HepG2 (cell line): ENCODE results near the gene KIAA0825. TPM values are rescaled to one million over a fixed set of nuclear protein-coding genes. Genes with fewer than 3 reads are reported as not detected.

Experiments used
- ATAC-seq: fragments of 200-7000 bp; cut with Tn5 transposase; 3 replicates; pipeline ENCODE4 v1.9.1; 2020; ENCODE audit warnings: mild to moderate bottlenecking, moderate library complexity
- BruUV-seq: library from RNA; stranded (reverse); fragments of 400-500 nt; replicated peaks from 2 replicates; lab custom pipeline; 2021; lab: Mats Ljungman, UMichigan
- CTCF ChIA-PET: fragments of 300-600 bp; formaldehyde crosslinking; extraction: SDS; loops from one replicate; lab custom pipeline; 2021; ENCODE audit warnings: low total read pairs, inconsistent platforms, low intra/inter-chr PET ratio; lab: Yijun Ruan, JAX
- POLR2A ChIA-PET: fragments of 350-600 bp; sonication (Branson Sonifier 250); formaldehyde crosslinking; loops from one replicate; lab custom pipeline; 2020; ENCODE audit warnings: antibody characterized with exemption, inconsistent platforms; lab: Yijun Ruan, JAX
- DNase-seq: peaks from one replicate; pipeline ENCODE4 v3.0.0-alpha.2; 2015; ENCODE audit warnings: low spot score
- FAIRE-seq: peaks from 3 replicates; lab custom pipeline; 2011; peaks lifted over from hg19 to GRCh38; lab: Jason Lieb, UNC
- H2AFZ ChIP-seq: one replicate; pipeline ENCODE4 v1.6.1; 2011; ENCODE audit warnings: low read length, inconsistent platforms
- H3K27ac ChIP-seq: fragments of 300-600 bp; 3 replicates; pipeline ENCODE4 v1.8.0; 2011; ENCODE audit warnings: mixed run types, mild to moderate bottlenecking, mixed read lengths, low read length, inconsistent platforms; ENCODE audit not compliant: insufficient read depth; ENCODE audit errors: extremely low read length
- H3K27me3 ChIP-seq, 2 experiments: fragments of 200-600 bp in 1 of 2; 2 replicates in 1 of 2; 3 replicates in 1 of 2; pipeline versions ENCODE4 v1.6.0 to v1.8.0; 2011; ENCODE audit warnings: low read length in 2 of 2, mild to moderate bottlenecking in 2 of 2, moderate library complexity in 2 of 2, inconsistent platforms in 1 of 2; ENCODE audit not compliant: insufficient read depth in 2 of 2, control insufficient read depth in 1 of 2
- H3K36me3 ChIP-seq, 2 experiments: fragments of 200-600 bp in 1 of 2; replicated peaks in 1 of 2; 2 replicates in 1 of 2; 3 replicates in 1 of 2; pipeline versions ENCODE4 v1.5.1 to v1.8.0; 2011; ENCODE audit warnings: low read length in 2 of 2, inconsistent platforms in 1 of 2; ENCODE audit not compliant: insufficient read depth in 2 of 2, control insufficient read depth in 1 of 2
- H3K4me1 ChIP-seq: 2 replicates; pipeline ENCODE4 v1.5.1; 2012; ENCODE audit warnings: low read length, inconsistent platforms; ENCODE audit not compliant: insufficient read depth
- H3K4me2 ChIP-seq: 2 replicates; pipeline ENCODE4 v1.6.0; 2011; ENCODE audit warnings: low read depth, low read length, inconsistent platforms
- H3K4me3 ChIP-seq, 3 experiments: fragments of 200-600 bp in 1 of 3; sonication (generic), shearing (Covaris generic) in 1 of 3; replicated peaks in 1 of 3; 2 replicates each; pipeline ENCODE4 v1.5.1; 2011 to 2016; ENCODE audit warnings: low read length in 3 of 3, inconsistent platforms in 2 of 3, low read depth in 2 of 3, mild to moderate bottlenecking in 2 of 3, control low read depth in 1 of 3, mixed read lengths in 1 of 3; ENCODE audit not compliant: insufficient read depth in 1 of 3
- H3K79me2 ChIP-seq: one replicate; pipeline ENCODE4 v1.6.1; 2011; ENCODE audit warnings: low read length, inconsistent platforms; ENCODE audit not compliant: insufficient read depth
- H3K9ac ChIP-seq: 2 replicates; pipeline ENCODE4 v1.6.0; 2011; ENCODE audit warnings: mild to moderate bottlenecking, low read depth, low read length, inconsistent platforms; ENCODE audit not compliant: insufficient read depth
- H3K9me3 ChIP-seq: 2 replicates; pipeline ENCODE4 v1.5.1; 2012; ENCODE audit warnings: mild to moderate bottlenecking, low read length
- H4K20me1 ChIP-seq: 2 replicates; pipeline ENCODE4 v1.6.0; 2011; ENCODE audit warnings: inconsistent platforms, mild to moderate bottlenecking, low read length, moderate library complexity; ENCODE audit not compliant: insufficient read depth
- ATF7 ChIP-seq, 2 experiments: fragments of 450-650 bp in 1 of 2; sonication (generic) in 1 of 2; formaldehyde crosslinking in 1 of 2; IDR thresholded peaks; 2 replicates each; pipeline versions ENCODE4 v1.4.0 to v1.6.1; 2016 to 2020; ENCODE audit warnings: antibody characterized with exemption in 1 of 2, mild to moderate bottlenecking in 1 of 2, missing genetic modification reagents in 1 of 2
- GZF1 ChIP-seq: sonication (generic); formaldehyde crosslinking; IDR thresholded peaks from 2 replicates; pipeline ENCODE4 v1.5.1; 2020; ENCODE audit warnings: mild to moderate bottlenecking, missing genetic modification reagents
- MAFF ChIP-seq: IDR thresholded peaks from 2 replicates; pipeline ENCODE4 v1.6.1; 2011; ENCODE audit warnings: low read depth, low read length, improper control_type of control experiment
- PAX8 ChIP-seq: sonication (generic); formaldehyde crosslinking; IDR thresholded peaks from 2 replicates; pipeline ENCODE4 v1.8.0; 2022; ENCODE audit warnings: mild to moderate bottlenecking, missing genetic modification reagents, borderline replicate concordance
- PHF21A ChIP-seq: sonication (generic); formaldehyde crosslinking; IDR thresholded peaks from 2 replicates; pipeline ENCODE4 v1.5.0; 2020; ENCODE audit warnings: mild to moderate bottlenecking, missing genetic modification reagents
- ZNF350 ChIP-seq: sonication (generic); formaldehyde crosslinking; IDR thresholded peaks from 2 replicates; pipeline ENCODE4 v1.4.0; 2020; ENCODE audit warnings: mild to moderate bottlenecking, low read depth, missing genetic modification reagents, borderline replicate concordance
- WGBS: methylation state at CpG from one replicate; pipeline ENCODE4 v1.1.6; 2017; ENCODE audit warnings: low lambda C conversion rate; 5-methylcytosine and 5-hydroxymethylcytosine counted together
- in situ Hi-C: cut with HindIII; loops from 2 replicates; pipeline ENCODE4 v1.10.0; 2017; ENCODE audit warnings: low pct_unique_long_range_greater_than_20kb; ENCODE audit not compliant: extremely low pct_ligation_motif_present
- intact Hi-C: fragments of 100-400 bp; cut with micrococcal nuclease; formaldehyde crosslinking; loops from one replicate; pipeline ENCODE4 v1.10.0; 2022; ENCODE audit not compliant: unreplicated experiment
- polyA plus RNA-seq, 8 experiments: library from polyadenylated mRNA; depleted of rRNA in 3 of 8; stranded (reverse) in 7 of 8; unstranded in 1 of 8; fragments of >200 nt; fragmentation: Illumina TruSeq in 4 of 8; extraction: Trizol in 4 of 8; gene quantifications; 2 replicates each; pipeline versions ENCODE4 v1.2.1 to v1.2.3, GENCODE V29; 2011 to 2016; ENCODE audit warnings: low read depth in 4 of 8, missing spikeins in 1 of 8, mixed read lengths in 1 of 8; ENCODE audit not compliant: insufficient read depth in 1 of 8
- total RNA-seq, 5 experiments: library from RNA; depleted of rRNA; stranded (reverse); fragments of >200 nt; fragmentation: Illumina TruSeq; extraction: Trizol; gene quantifications; 2 replicates each; pipeline ENCODE4 v1.2.3, GENCODE V29; 2016; ENCODE audit warnings: low read depth in 1 of 5
- TF ChIP-seq, protein P1 (sequence below): IDR thresholded peaks from 2 replicates; pipeline ENCODE4 v1.6.1; 2016; ENCODE audit warnings: low read depth, missing genetic modification reagents, missing compliant biosample characterization
- TF ChIP-seq, protein P2 (sequence below): sonication (generic); formaldehyde crosslinking; IDR thresholded peaks from 2 replicates; pipeline ENCODE4 v1.4.0; 2020; ENCODE audit warnings: mild to moderate bottlenecking, missing genetic modification reagents
- TF ChIP-seq, protein P3 (sequence below): sonication (generic); formaldehyde crosslinking; IDR thresholded peaks from 2 replicates; pipeline ENCODE4 v1.4.0; 2020; ENCODE audit warnings: missing genetic modification reagents, borderline replicate concordance
- TF ChIP-seq, protein P4 (sequence below): sonication (generic); formaldehyde crosslinking; IDR thresholded peaks from 2 replicates; pipeline ENCODE4 v1.4.0; 2020; ENCODE audit warnings: mild to moderate bottlenecking, low read depth, missing genetic modification reagents

KIAA0825 gene
- total and polyA plus RNA-seq, 2 of the 13 experiments (the other 11 are each of a cell fraction or from before 2014, with no cell fraction given), result 0.05 to 0.51 TPM

DNA sequence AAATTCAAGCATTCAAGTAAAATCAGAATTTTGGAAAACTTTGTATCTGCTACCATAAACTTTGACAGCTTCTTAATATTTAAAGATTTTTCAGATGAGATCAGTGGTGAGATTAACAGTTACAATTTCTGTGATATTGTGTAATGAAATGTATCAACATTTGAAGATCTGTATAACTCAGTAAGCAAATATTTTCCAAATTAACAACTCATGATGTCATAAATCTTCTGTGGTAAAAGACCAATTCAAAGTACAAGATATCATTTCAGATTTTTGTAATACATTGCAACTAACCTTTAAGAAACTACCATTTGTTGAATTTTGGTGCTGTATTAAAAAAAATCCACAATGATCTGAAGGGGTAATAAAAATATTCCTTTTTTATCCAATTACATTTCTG, 352.2 kb downstream of the KIAA0825 start (continued):
- peak; percentile 53; the same call in 1 of the 2 replicates for TF ChIP-seq ATF7 (IDR thresholded peaks at IDR 0.05)
- no peak for TF ChIP-seq ATF7 (CRISPR knock-in tag; IDR thresholded peaks at IDR 0.05)

DNA sequence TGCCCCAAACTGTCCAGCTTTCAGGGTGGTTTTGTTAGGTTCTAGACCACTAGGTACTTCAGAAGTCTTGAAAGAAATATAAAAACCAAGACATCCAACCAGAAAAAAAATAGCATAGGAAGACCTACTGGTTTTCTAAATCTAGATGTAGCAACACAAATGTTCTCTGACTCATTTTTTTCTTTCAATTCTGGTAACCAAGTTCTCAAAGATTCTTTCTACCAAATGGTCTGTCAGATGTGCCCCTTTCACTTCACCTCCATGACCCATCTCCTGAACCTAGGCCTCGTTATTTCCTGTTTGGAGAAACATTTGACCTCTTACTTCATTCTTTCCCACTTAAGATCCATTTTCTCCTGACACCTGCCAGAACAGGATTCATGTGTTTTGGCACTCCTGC, 355.3 kb downstream of the KIAA0825 start:
- no peaks in the 10 kb centered on the region for H3K4me1 ChIP-seq
- ATAC-seq (no peak), FAIRE-seq (no peak)
- no peak overlapping the region for H3K9ac ChIP-seq
- TF ChIP-seq PAX8 (CRISPR knock-in tag) (no peak), PHF21A (no peak), MAFF (no peak), ZNF350 (CRISPR knock-in tag) (no peak), GZF1 (CRISPR knock-in tag) (no peak)
- TF ChIP-seq, protein P1, sequence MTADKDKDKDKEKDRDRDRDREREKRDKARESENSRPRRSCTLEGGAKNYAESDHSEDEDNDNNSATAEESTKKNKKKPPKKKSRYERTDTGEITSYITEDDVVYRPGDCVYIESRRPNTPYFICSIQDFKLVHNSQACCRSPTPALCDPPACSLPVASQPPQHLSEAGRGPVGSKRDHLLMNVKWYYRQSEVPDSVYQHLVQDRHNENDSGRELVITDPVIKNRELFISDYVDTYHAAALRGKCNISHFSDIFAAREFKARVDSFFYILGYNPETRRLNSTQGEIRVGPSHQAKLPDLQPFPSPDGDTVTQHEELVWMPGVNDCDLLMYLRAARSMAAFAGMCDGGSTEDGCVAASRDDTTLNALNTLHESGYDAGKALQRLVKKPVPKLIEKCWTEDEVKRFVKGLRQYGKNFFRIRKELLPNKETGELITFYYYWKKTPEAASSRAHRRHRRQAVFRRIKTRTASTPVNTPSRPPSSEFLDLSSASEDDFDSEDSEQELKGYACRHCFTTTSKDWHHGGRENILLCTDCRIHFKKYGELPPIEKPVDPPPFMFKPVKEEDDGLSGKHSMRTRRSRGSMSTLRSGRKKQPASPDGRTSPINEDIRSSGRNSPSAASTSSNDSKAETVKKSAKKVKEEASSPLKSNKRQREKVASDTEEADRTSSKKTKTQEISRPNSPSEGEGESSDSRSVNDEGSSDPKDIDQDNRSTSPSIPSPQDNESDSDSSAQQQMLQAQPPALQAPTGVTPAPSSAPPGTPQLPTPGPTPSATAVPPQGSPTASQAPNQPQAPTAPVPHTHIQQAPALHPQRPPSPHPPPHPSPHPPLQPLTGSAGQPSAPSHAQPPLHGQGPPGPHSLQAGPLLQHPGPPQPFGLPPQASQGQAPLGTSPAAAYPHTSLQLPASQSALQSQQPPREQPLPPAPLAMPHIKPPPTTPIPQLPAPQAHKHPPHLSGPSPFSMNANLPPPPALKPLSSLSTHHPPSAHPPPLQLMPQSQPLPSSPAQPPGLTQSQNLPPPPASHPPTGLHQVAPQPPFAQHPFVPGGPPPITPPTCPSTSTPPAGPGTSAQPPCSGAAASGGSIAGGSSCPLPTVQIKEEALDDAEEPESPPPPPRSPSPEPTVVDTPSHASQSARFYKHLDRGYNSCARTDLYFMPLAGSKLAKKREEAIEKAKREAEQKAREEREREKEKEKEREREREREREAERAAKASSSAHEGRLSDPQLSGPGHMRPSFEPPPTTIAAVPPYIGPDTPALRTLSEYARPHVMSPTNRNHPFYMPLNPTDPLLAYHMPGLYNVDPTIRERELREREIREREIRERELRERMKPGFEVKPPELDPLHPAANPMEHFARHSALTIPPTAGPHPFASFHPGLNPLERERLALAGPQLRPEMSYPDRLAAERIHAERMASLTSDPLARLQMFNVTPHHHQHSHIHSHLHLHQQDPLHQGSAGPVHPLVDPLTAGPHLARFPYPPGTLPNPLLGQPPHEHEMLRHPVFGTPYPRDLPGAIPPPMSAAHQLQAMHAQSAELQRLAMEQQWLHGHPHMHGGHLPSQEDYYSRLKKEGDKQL (CRISPR knock-in tag), result no peak
- TF ChIP-seq, protein P2, sequence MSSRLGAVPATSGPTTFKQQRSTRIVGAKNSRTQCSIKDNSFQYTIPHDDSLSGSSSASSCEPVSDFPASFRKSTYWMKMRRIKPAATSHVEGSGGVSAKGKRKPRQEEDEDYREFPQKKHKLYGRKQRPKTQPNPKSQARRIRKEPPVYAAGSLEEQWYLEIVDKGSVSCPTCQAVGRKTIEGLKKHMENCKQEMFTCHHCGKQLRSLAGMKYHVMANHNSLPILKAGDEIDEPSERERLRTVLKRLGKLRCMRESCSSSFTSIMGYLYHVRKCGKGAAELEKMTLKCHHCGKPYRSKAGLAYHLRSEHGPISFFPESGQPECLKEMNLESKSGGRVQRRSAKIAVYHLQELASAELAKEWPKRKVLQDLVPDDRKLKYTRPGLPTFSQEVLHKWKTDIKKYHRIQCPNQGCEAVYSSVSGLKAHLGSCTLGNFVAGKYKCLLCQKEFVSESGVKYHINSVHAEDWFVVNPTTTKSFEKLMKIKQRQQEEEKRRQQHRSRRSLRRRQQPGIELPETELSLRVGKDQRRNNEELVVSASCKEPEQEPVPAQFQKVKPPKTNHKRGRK (CRISPR knock-in tag), result no peak
- TF ChIP-seq, protein P3, sequence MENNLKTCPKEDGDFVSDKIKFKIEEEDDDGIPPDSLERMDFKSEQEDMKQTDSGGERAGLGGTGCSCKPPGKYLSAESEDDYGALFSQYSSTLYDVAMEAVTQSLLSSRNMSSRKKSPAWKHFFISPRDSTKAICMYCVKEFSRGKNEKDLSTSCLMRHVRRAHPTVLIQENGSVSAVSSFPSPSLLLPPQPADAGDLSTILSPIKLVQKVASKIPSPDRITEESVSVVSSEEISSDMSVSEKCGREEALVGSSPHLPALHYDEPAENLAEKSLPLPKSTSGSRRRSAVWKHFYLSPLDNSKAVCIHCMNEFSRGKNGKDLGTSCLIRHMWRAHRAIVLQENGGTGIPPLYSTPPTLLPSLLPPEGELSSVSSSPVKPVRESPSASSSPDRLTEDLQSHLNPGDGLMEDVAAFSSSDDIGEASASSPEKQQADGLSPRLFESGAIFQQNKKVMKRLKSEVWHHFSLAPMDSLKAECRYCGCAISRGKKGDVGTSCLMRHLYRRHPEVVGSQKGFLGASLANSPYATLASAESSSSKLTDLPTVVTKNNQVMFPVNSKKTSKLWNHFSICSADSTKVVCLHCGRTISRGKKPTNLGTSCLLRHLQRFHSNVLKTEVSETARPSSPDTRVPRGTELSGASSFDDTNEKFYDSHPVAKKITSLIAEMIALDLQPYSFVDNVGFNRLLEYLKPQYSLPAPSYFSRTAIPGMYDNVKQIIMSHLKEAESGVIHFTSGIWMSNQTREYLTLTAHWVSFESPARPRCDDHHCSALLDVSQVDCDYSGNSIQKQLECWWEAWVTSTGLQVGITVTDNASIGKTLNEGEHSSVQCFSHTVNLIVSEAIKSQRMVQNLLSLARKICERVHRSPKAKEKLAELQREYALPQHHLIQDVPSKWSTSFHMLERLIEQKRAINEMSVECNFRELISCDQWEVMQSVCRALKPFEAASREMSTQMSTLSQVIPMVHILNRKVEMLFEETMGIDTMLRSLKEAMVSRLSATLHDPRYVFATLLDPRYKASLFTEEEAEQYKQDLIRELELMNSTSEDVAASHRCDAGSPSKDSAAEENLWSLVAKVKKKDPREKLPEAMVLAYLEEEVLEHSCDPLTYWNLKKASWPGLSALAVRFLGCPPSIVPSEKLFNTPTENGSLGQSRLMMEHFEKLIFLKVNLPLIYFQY (CRISPR knock-in tag), result no peak
- TF ChIP-seq, protein P4, sequence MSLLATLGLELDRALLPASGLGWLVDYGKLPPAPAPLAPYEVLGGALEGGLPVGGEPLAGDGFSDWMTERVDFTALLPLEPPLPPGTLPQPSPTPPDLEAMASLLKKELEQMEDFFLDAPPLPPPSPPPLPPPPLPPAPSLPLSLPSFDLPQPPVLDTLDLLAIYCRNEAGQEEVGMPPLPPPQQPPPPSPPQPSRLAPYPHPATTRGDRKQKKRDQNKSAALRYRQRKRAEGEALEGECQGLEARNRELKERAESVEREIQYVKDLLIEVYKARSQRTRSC (CRISPR knock-in tag), result no peak
- TF ChIP-seq, all 625 proteins: peak for 0
- Histone ChIP-seq H2AFZ (no peak overlapping the region), H4K20me1 (no peaks in the 10 kb centered on the region), H3K27ac (no peak overlapping the region), H3K79me2 (no peaks in the 10 kb centered on the region), H3K4me2 (no peak overlapping the region), H3K9me3 (no peaks in the 10 kb centered on the region), H3K4me3 (no peak overlapping the region), H3K36me3 (no peaks in the 10 kb centered on the region), H3K27me3 (no peaks in the 10 kb centered on the region)
- POLR2A ChIA-PET, result no interaction called here
- intact Hi-C loops (no loop called here), in situ Hi-C loops (no loop called here)
- CTCF ChIA-PET, result no interaction called here
- DNase-seq, result no peak
- BruUV-seq, result no TSS peak
- 0% methylated on average over 1 of the region's 1 CpG for WGBS
